Keratinocyte (primary cell): ENCODE results near the gene EMP3.

ENCODE experiments used
- CTCF ChIP-seq, 3 experiments: IDR thresholded peaks in 1 of 3; conservative IDR thresholded peaks in 1 of 3; optimal IDR thresholded peaks in 1 of 3; 2 replicates in 2 of 3; 3 replicates in 1 of 3; pipeline versions ENCODE3 to v1.5.1; 2011; ENCODE audit warnings: low read length in 3 of 3, mild to moderate bottlenecking in 3 of 3, moderate library complexity in 2 of 3, control low read depth in 1 of 3, inconsistent platforms in 1 of 3; ENCODE audit not compliant: insufficient read depth in 2 of 3; ENCODE audit errors: extremely low read depth in 1 of 3
- EZH2 ChIP-seq: IDR thresholded peaks from one replicate; pipeline ENCODE4 v1.6.1; 2012; ENCODE audit warnings: inconsistent platforms, mild to moderate bottlenecking, low read length, moderate library complexity

- TF ChIP-seq CTCF (optimal IDR thresholded peaks at IDR 0.05 in 1 of 3, IDR thresholded peaks at IDR 0.05 in 1 of 3, conservative IDR thresholded peaks at IDR 0.05 in 1 of 3; ENCODE audit: extremely low read depth in 1 of 3, insufficient read depth in 2 of 3, low read length in 3 of 3) = no peak
- TF ChIP-seq EZH2 = no peak
These were observed 22.7 kb downstream of the EMP3 start for GRCh38 chr19:48348045-48348444.
